HepG2 (cell line): ENCODE measurements around the gene PLEKHB1. TPM values are rescaled to one million over a fixed set of nuclear protein-coding genes. Genes with fewer than 3 reads are reported as not detected.

Experiments used
- AGO1 ChIP-seq: fragments of 200-400 bp; formaldehyde crosslinking; IDR thresholded peaks from 2 replicates; pipeline ENCODE4 v1.6.1; 2017; ENCODE audit warnings: mild to moderate bottlenecking, low read depth, low read length, moderate library complexity; ENCODE audit not compliant: poor library complexity, severe bottlenecking
- ARNTL ChIP-seq: sonication (generic); formaldehyde crosslinking; IDR thresholded peaks from 2 replicates; pipeline ENCODE4 v1.4.0; 2020; ENCODE audit warnings: mild to moderate bottlenecking, missing genetic modification reagents
- CCAR2 ChIP-seq: fragments of 200-400 bp; formaldehyde crosslinking; optimal IDR thresholded peaks from 2 replicates; pipeline ENCODE3; 2018; ENCODE audit warnings: low read depth, mild to moderate bottlenecking, low read length, moderate library complexity
- ELF3 ChIP-seq: IDR thresholded peaks from 2 replicates; pipeline ENCODE4 v1.6.1; 2016; ENCODE audit warnings: missing genetic modification reagents, missing compliant biosample characterization
- HOXD1 ChIP-seq: sonication (generic); formaldehyde crosslinking; IDR thresholded peaks from 2 replicates; pipeline ENCODE4 v1.5.0; 2020; ENCODE audit warnings: missing genetic modification reagents
- KAT2B ChIP-seq: fragments of 150-350 bp; IDR thresholded peaks from 2 replicates; pipeline ENCODE4 v1.6.1; 2014; ENCODE audit warnings: low read depth, low read length, borderline replicate concordance
- KAT8 ChIP-seq: IDR thresholded peaks from 2 replicates; pipeline ENCODE4 v1.6.1; 2016; ENCODE audit warnings: missing genetic modification reagents, missing compliant biosample characterization
- NR1H2 ChIP-seq: sonication (generic); formaldehyde crosslinking; IDR thresholded peaks from 2 replicates; pipeline ENCODE4 v1.8.1; 2022; ENCODE audit warnings: low read depth, missing genetic modification reagents, borderline replicate concordance
- PITX1 ChIP-seq: sonication (generic); formaldehyde crosslinking; IDR thresholded peaks from 2 replicates; pipeline ENCODE4 v1.5.1; 2020; ENCODE audit warnings: mild to moderate bottlenecking, missing genetic modification reagents
- PRPF4 ChIP-seq: fragments of 200-400 bp; formaldehyde crosslinking; IDR thresholded peaks from 2 replicates; pipeline ENCODE4 v1.6.1; 2016; ENCODE audit warnings: low read length, low read depth; ENCODE audit not compliant: poor library complexity, severe bottlenecking
- THAP11 ChIP-seq: IDR thresholded peaks from 2 replicates; pipeline ENCODE4 v1.6.1; 2016; ENCODE audit warnings: missing biosample characterization, missing genetic modification reagents
- XRCC5 ChIP-seq: fragments of 200-400 bp; formaldehyde crosslinking; optimal IDR thresholded peaks from 2 replicates; pipeline ENCODE3; 2017; ENCODE audit warnings: mild to moderate bottlenecking, low read length
- ZFAT ChIP-seq: sonication (generic); formaldehyde crosslinking; conservative IDR thresholded peaks from 2 replicates; pipeline ENCODE4 v1.8.1; 2023; ENCODE audit warnings: missing genetic modification reagents, inconsistent platforms
- ZMYM4 ChIP-seq: sonication (generic); formaldehyde crosslinking; IDR thresholded peaks from 2 replicates; pipeline ENCODE4 v1.8.1; 2023; ENCODE audit warnings: mild to moderate bottlenecking, missing genetic modification reagents
- ZNF552 ChIP-seq: sonication (generic); formaldehyde crosslinking; IDR thresholded peaks from 2 replicates; pipeline ENCODE4 v1.9.0; 2022; ENCODE audit warnings: missing genetic modification reagents, mild to moderate bottlenecking, borderline replicate concordance
- polyA plus RNA-seq, 8 experiments: library from polyadenylated mRNA; depleted of rRNA in 3 of 8; stranded (reverse) in 7 of 8; unstranded in 1 of 8; fragments of >200 nt; fragmentation: Illumina TruSeq in 4 of 8; extraction: Trizol in 4 of 8; gene quantifications; 2 replicates each; pipeline versions ENCODE4 v1.2.1 to v1.2.3, GENCODE V29; 2011 to 2016; ENCODE audit warnings: low read depth in 4 of 8, missing spikeins in 1 of 8, mixed read lengths in 1 of 8; ENCODE audit not compliant: insufficient read depth in 1 of 8
- total RNA-seq, 5 experiments: library from RNA; depleted of rRNA; stranded (reverse); fragments of >200 nt; fragmentation: Illumina TruSeq; extraction: Trizol; gene quantifications; 2 replicates each; pipeline ENCODE4 v1.2.3, GENCODE V29; 2016; ENCODE audit warnings: low read depth in 1 of 5
- TF ChIP-seq, protein P1 (sequence below): sonication (generic); formaldehyde crosslinking; conservative IDR thresholded peaks from 2 replicates; pipeline ENCODE4 v1.4.0; 2020; ENCODE audit warnings: missing genetic modification reagents
- TF ChIP-seq, protein P2 (sequence below): IDR thresholded peaks from 2 replicates; pipeline ENCODE4 v1.6.1; 2016; ENCODE audit warnings: missing compliant biosample characterization, missing genetic modification reagents, borderline replicate concordance
- TF ChIP-seq, protein P3 (sequence below): sonication (generic); formaldehyde crosslinking; IDR thresholded peaks from 2 replicates; pipeline ENCODE4 v1.5.0; 2020; ENCODE audit warnings: mild to moderate bottlenecking, missing genetic modification reagents, moderate library complexity
- TF ChIP-seq, protein P4 (sequence below): sonication (generic); formaldehyde crosslinking; IDR thresholded peaks from 2 replicates; pipeline ENCODE4 v1.5.0; 2020; ENCODE audit warnings: mild to moderate bottlenecking, missing genetic modification reagents
- TF ChIP-seq, protein P5 (sequence below): sonication (generic); formaldehyde crosslinking; IDR thresholded peaks from 2 replicates; pipeline ENCODE4 v1.5.1; 2020; ENCODE audit warnings: mild to moderate bottlenecking, moderate library complexity, missing genetic modification reagents

The PLEKHB1 gene
- total and polyA plus RNA-seq, 2 of the 13 experiments (the other 11 are each of a cell fraction or from before 2014, with no cell fraction given), result 68.0 to 99.3 TPM

DNA sequence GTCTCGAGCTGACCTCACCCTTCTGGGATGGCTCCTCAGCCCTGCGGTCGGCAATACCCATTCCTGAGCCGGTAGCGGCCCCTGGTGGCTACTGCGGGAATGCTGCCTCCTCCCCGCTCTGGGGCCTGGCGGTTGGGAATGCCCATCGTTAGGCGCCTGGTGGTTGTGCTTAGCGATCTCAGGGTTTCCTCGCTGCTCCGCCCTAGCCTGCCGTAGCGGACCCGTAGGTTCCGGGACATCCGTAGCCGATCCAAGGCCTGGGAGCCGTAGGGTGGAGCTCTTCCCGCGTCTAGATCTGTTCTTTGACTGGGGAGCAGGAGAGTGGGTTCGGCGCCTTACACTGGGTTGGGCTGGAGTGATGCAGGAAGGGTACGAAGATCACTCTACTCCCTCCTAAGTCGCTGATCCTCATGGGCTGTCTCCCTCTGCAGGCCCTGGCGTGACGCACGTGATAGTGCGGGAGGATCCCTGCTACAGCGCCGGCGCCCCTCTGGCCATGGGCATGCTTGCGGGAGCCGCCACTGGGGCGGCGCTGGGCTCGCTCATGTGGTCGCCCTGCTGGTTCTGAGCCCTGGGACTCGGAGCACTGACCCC, 14.8 kb downstream of the PLEKHB1 start (continued):
- TF ChIP-seq NR1H2 (CRISPR knock-in tag) (0 out of 2 replicates have a peak, but pooled peaks have one; percentile 26), CCAR2 (no peak), ZNF552 (CRISPR knock-in tag) (no peak), ELF3 (0 out of 2 replicates have a peak, but pooled peaks have one; percentile 28), HOXD1 (no peak), XRCC5 (peak; percentile 17), KAT8 (no peak), THAP11 (CRISPR knock-in tag) (peak; percentile 53; the same call in 1 of the 2 replicates), PITX1 (CRISPR knock-in tag) (no peak), AGO1 (peak; percentile 38), KAT2B (no peak), ZMYM4 (CRISPR knock-in tag) (peak; percentile 69), ARNTL (CRISPR knock-in tag) (no peak), PRPF4 (peak; percentile 96), ZFAT (CRISPR knock-in tag) (no peak)
- TF ChIP-seq, protein P1, sequence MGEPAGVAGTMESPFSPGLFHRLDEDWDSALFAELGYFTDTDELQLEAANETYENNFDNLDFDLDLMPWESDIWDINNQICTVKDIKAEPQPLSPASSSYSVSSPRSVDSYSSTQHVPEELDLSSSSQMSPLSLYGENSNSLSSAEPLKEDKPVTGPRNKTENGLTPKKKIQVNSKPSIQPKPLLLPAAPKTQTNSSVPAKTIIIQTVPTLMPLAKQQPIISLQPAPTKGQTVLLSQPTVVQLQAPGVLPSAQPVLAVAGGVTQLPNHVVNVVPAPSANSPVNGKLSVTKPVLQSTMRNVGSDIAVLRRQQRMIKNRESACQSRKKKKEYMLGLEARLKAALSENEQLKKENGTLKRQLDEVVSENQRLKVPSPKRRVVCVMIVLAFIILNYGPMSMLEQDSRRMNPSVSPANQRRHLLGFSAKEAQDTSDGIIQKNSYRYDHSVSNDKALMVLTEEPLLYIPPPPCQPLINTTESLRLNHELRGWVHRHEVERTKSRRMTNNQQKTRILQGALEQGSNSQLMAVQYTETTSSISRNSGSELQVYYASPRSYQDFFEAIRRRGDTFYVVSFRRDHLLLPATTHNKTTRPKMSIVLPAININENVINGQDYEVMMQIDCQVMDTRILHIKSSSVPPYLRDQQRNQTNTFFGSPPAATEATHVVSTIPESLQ, result no peak
- TF ChIP-seq, protein P2, sequence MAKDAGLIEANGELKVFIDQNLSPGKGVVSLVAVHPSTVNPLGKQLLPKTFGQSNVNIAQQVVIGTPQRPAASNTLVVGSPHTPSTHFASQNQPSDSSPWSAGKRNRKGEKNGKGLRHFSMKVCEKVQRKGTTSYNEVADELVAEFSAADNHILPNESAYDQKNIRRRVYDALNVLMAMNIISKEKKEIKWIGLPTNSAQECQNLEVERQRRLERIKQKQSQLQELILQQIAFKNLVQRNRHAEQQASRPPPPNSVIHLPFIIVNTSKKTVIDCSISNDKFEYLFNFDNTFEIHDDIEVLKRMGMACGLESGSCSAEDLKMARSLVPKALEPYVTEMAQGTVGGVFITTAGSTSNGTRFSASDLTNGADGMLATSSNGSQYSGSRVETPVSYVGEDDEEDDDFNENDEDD (CRISPR knock-in tag), result 0 out of 2 replicates have a peak, but pooled peaks have one; percentile 13
- TF ChIP-seq, protein P3, sequence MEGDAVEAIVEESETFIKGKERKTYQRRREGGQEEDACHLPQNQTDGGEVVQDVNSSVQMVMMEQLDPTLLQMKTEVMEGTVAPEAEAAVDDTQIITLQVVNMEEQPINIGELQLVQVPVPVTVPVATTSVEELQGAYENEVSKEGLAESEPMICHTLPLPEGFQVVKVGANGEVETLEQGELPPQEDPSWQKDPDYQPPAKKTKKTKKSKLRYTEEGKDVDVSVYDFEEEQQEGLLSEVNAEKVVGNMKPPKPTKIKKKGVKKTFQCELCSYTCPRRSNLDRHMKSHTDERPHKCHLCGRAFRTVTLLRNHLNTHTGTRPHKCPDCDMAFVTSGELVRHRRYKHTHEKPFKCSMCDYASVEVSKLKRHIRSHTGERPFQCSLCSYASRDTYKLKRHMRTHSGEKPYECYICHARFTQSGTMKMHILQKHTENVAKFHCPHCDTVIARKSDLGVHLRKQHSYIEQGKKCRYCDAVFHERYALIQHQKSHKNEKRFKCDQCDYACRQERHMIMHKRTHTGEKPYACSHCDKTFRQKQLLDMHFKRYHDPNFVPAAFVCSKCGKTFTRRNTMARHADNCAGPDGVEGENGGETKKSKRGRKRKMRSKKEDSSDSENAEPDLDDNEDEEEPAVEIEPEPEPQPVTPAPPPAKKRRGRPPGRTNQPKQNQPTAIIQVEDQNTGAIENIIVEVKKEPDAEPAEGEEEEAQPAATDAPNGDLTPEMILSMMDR (CRISPR knock-in tag), result peak; percentile 97
- TF ChIP-seq, protein P4, sequence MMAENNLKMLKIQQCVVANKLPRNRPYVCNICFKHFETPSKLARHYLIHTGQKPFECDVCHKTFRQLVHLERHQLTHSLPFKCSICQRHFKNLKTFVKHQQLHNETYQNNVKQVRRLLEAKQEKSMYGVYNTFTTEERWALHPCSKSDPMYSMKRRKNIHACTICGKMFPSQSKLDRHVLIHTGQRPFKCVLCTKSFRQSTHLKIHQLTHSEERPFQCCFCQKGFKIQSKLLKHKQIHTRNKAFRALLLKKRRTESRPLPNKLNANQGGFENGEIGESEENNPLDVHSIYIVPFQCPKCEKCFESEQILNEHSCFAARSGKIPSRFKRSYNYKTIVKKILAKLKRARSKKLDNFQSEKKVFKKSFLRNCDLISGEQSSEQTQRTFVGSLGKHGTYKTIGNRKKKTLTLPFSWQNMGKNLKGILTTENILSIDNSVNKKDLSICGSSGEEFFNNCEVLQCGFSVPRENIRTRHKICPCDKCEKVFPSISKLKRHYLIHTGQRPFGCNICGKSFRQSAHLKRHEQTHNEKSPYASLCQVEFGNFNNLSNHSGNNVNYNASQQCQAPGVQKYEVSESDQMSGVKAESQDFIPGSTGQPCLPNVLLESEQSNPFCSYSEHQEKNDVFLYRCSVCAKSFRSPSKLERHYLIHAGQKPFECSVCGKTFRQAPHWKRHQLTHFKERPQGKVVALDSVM (CRISPR knock-in tag), result no peak
- TF ChIP-seq, protein P5, sequence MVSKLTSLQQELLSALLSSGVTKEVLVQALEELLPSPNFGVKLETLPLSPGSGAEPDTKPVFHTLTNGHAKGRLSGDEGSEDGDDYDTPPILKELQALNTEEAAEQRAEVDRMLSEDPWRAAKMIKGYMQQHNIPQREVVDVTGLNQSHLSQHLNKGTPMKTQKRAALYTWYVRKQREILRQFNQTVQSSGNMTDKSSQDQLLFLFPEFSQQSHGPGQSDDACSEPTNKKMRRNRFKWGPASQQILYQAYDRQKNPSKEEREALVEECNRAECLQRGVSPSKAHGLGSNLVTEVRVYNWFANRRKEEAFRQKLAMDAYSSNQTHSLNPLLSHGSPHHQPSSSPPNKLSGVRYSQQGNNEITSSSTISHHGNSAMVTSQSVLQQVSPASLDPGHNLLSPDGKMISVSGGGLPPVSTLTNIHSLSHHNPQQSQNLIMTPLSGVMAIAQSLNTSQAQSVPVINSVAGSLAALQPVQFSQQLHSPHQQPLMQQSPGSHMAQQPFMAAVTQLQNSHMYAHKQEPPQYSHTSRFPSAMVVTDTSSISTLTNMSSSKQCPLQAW, result 0 out of 2 replicates have a peak, but pooled peaks have one; percentile 30
